NCI-H1105 treated with DMSO at 0.1 percent for 48 hours (cell line): ENCODE measurements around the gene AK4.
"Not testable (repeated sequence)": the region's sequence is repeated elsewhere in the genome, so short reads cannot be mapped to it uniquely, and the experiment has no call there.

ENCODE experiments used
- DNase-seq: peaks from one replicate; lab custom pipeline; 2025; lab: John Stamatoyannopoulos, UW

The AK4 gene

GRCh38 chr1:65148178-65148547, at the start of gene AK4:
AK4 (plus strand) TSS chr1:65148203; CDS start chr1:65148408, 205 bp downstream.
- not testable (repeated sequence) for DNase-seq

- no peak for DNase-seq
Observed at GRCh38 chr1:65103807-65104206, 44.2 kb upstream of the AK4 start.

GRCh38 chr1:65104854-65105534, 43.0 kb upstream of the AK4 start:
- DNase-seq = no peak

- DNase-seq = no peak
Observed at GRCh38 chr1:65105596-65105995, 42.4 kb upstream of the AK4 start.

GRCh38 chr1:65108025-65108642, 39.9 kb upstream of the AK4 start:
- DNase-seq = no peak

- peak; percentile 54 for DNase-seq
Observed at GRCh38 chr1:65109487-65109886, 38.5 kb upstream of the AK4 start.

GRCh38 chr1:65112811-65113210, 35.2 kb upstream of the AK4 start:
- no peak for DNase-seq

GRCh38 chr1:65113298-65113697, 34.7 kb upstream of the AK4 start:
- no peak for DNase-seq

- peak; percentile 39 for DNase-seq
Observed at GRCh38 chr1:65114322-65114721, 33.7 kb upstream of the AK4 start.

- no peak for DNase-seq
Observed at GRCh38 chr1:65119951-65120350, 28.1 kb upstream of the AK4 start.

- not testable (repeated sequence) for DNase-seq
Observed at GRCh38 chr1:65129104-65129503, 18.9 kb upstream of the AK4 start.

- DNase-seq = no peak
Observed at GRCh38 chr1:65138524-65138923, 9.5 kb upstream of the AK4 start.

- DNase-seq = not testable (repeated sequence)
Observed at GRCh38 chr1:65139793-65140192, 8.2 kb upstream of the AK4 start.

- no peak for DNase-seq
Observed at GRCh38 chr1:65141394-65141793, 6.6 kb upstream of the AK4 start.

GRCh38 chr1:65141918-65142317, 6.1 kb upstream of the AK4 start:
- no peak for DNase-seq

GRCh38 chr1:65143112-65143658, 4.8 kb upstream of the AK4 start:
- DNase-seq = not testable (repeated sequence)

- no peak for DNase-seq
Observed at GRCh38 chr1:65146908-65147423, 1.0 kb upstream of the AK4 start.

- peak; percentile 11 for DNase-seq
Observed at GRCh38 chr1:65147424-65148177, 402 bp upstream of the AK4 start.

- peak; percentile 57 for DNase-seq
Observed at GRCh38 chr1:65148548-65149350, 746 bp downstream of the AK4 start.

- DNase-seq = peak; percentile 57
Observed at GRCh38 chr1:65149351-65150107, 1.5 kb downstream of the AK4 start.

- DNase-seq = no peak
Observed at GRCh38 chr1:65150108-65150463, 2.1 kb downstream of the AK4 start.
